ENCODE measurements around the gene CYFIP2.

- no peak for TF ChIP-seq CTCF (IDR thresholded peaks at IDR 0.05; ENCODE audit: low read length)
- TF ChIP-seq EZH2phosphoT487 (IDR thresholded peaks at IDR 0.05; ENCODE audit: low read length) = no peak
- no peak for TF ChIP-seq EZH2 (optimal IDR thresholded peaks at IDR 0.05; ENCODE audit: low read depth, low read length)
These were observed 43.9 kb downstream of the CYFIP2 start for GRCh38 chr5:157309796-157310195.
